Progenitor cell of endocrine pancreas (in vitro differentiated cells): ENCODE data around the gene DENND5B. TPM values are rescaled to one million over a fixed set of nuclear protein-coding genes. Genes with fewer than 3 reads are reported as not detected.

Experiments used
- DNase-seq: peaks from one replicate; pipeline ENCODE4 v3.0.0; 2021; ENCODE audit warnings: low spot score; ENCODE audit not compliant: unreplicated experiment
- H3K27ac Mint-ChIP-seq: 2 replicates; pipeline ENCODE4 v1.8.0; 2021; ENCODE audit warnings: mild to moderate bottlenecking, moderate library complexity, mixed read lengths
- H3K27me3 Mint-ChIP-seq: 2 replicates; pipeline ENCODE4 v1.8.0; 2021; ENCODE audit warnings: mixed read lengths
- H3K36me3 Mint-ChIP-seq: 2 replicates; pipeline ENCODE4 v1.8.0; 2022; ENCODE audit warnings: mixed read lengths; ENCODE audit not compliant: insufficient read depth
- H3K4me1 Mint-ChIP-seq: 2 replicates; pipeline ENCODE4 v1.8.0; 2021; ENCODE audit warnings: low read depth, mixed read lengths
- H3K4me3 Mint-ChIP-seq: 2 replicates; pipeline ENCODE4 v1.8.0; 2021; ENCODE audit warnings: low read depth, mild to moderate bottlenecking, moderate library complexity, mixed read lengths
- H3K9me3 Mint-ChIP-seq: 2 replicates; pipeline ENCODE4 v1.8.0; 2021; ENCODE audit warnings: low read depth, mixed read lengths
- total RNA-seq: library from RNA; stranded (reverse); gene quantifications from 2 replicates; pipeline ENCODE4 v1.2.1, GENCODE V29; 2021
- TF ChIP-seq, protein P1 (sequence below): fragments of 200-600 bp; sonication (generic); IDR thresholded peaks from one replicate; pipeline ENCODE4 v1.5.0; 2021; ENCODE audit warnings: antibody characterized with exemption, mild to moderate bottlenecking; ENCODE audit not compliant: unreplicated experiment

The DENND5B gene
- total RNA-seq, 1 donor from 2014 or later = 35.0 TPM

DNA sequence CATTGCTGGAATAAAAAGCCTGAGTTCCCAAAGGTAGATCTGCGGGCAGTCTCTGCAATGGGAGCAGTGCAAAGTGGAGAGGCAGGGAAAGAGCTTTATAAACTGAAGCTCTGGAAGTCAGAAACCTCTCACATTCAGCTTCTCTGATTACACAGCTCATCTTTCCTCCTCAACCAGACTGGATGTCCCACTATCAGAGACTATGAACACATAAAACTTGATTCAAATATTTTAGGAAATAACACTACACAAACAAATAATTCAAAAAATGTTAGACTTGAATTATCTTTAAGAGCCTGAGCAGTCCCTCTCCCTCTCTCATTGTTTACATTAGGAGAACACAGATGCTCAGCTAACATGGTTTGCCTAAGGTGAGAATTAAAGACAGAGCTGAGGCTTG, 72.9 kb downstream of the DENND5B start:
- peaks cover 26% of the 10 kb centered on the region for H3K4me1 Mint-ChIP-seq
- H3K36me3 Mint-ChIP-seq = no peaks in the 10 kb centered on the region
- no peak for DNase-seq
- H3K27me3 Mint-ChIP-seq = no peaks in the 10 kb centered on the region
- H3K9me3 Mint-ChIP-seq = no peaks in the 10 kb centered on the region
- H3K27ac Mint-ChIP-seq = no peak overlapping the region
- TF ChIP-seq, protein P1, sequence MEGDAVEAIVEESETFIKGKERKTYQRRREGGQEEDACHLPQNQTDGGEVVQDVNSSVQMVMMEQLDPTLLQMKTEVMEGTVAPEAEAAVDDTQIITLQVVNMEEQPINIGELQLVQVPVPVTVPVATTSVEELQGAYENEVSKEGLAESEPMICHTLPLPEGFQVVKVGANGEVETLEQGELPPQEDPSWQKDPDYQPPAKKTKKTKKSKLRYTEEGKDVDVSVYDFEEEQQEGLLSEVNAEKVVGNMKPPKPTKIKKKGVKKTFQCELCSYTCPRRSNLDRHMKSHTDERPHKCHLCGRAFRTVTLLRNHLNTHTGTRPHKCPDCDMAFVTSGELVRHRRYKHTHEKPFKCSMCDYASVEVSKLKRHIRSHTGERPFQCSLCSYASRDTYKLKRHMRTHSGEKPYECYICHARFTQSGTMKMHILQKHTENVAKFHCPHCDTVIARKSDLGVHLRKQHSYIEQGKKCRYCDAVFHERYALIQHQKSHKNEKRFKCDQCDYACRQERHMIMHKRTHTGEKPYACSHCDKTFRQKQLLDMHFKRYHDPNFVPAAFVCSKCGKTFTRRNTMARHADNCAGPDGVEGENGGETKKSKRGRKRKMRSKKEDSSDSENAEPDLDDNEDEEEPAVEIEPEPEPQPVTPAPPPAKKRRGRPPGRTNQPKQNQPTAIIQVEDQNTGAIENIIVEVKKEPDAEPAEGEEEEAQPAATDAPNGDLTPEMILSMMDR = no peak
- H3K4me3 Mint-ChIP-seq = no peak overlapping the region

DNA sequence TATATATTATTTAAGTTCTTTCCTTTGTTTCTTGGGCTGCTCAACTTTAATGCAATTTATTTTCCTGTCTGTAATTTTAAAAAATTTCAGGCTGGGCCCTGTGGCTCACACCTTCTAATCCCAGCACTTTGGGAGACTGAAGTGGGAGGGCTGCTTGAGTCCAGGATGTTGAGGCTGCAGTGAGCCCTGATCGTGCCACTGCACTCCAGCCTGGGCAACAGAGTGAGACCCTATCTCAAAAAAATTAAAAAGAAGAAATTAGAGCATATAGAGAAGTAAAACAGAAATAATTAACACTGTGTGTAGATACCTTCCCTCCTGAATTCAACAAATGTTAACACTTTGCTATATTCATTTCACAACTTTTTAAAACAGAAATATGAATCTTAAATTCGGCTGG, 74.2 kb downstream of the DENND5B start:
- Mint-ChIP-seq H3K9me3 (no peaks in the 10 kb centered on the region), H3K36me3 (no peaks in the 10 kb centered on the region), H3K4me1 (peaks cover 24% of the 10 kb centered on the region), H3K27me3 (no peaks in the 10 kb centered on the region), H3K27ac (no peak overlapping the region), H3K4me3 (no peak overlapping the region)
- no peak for DNase-seq
- TF ChIP-seq, protein P1 = no peak

DNA sequence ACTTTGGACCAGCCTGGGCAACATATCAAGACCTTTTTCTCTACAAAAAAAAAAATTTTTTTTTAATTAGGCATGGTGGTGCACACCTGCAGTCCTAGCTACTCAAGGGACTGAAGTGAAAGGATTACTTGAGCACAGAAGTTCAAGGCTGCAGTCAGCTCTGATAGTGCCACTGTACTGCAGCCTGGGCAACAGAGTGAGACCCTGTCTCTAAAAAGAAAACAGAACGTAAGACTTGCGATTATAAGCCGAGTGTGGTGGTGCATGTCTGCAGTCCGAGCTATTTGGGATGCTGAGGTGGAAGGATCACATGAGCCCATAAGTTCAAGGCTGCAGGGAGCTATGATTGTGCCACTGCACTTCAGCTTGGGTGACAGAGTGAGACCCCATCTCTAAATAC, 76.0 kb downstream of the DENND5B start:
- no peak overlapping the region for H3K27ac Mint-ChIP-seq
- DNase-seq = no peak
- no peaks in the 10 kb centered on the region for H3K36me3 Mint-ChIP-seq
- TF ChIP-seq, protein P1 = no peak
- H3K27me3 Mint-ChIP-seq = no peaks in the 10 kb centered on the region
- no peak overlapping the region for H3K4me3 Mint-ChIP-seq
- H3K4me1 Mint-ChIP-seq = peaks cover 24% of the 10 kb centered on the region
- no peaks in the 10 kb centered on the region for H3K9me3 Mint-ChIP-seq

- H3K27me3 Mint-ChIP-seq = no peaks in the 10 kb centered on the region
- H3K4me3 Mint-ChIP-seq = no peak overlapping the region
- H3K27ac Mint-ChIP-seq = no peak overlapping the region
- peaks cover 7% of the 10 kb centered on the region for H3K4me1 Mint-ChIP-seq
- TF ChIP-seq, protein P1 = no peak
- peaks cover 5% of the 10 kb centered on the region for H3K9me3 Mint-ChIP-seq
- DNase-seq = no peak
- peaks cover 3% of the 10 kb centered on the region for H3K36me3 Mint-ChIP-seq
Observed at GRCh38 chr12:31510034-31510433, 80.9 kb downstream of the DENND5B start.

- H3K9me3 Mint-ChIP-seq = peaks cover 9% of the 10 kb centered on the region
- peaks cover 3% of the 10 kb centered on the region for H3K36me3 Mint-ChIP-seq
- H3K4me3 Mint-ChIP-seq = no peak overlapping the region
- DNase-seq = no peak
- no peak overlapping the region for H3K27ac Mint-ChIP-seq
- TF ChIP-seq, protein P1 = no peak
- H3K4me1 Mint-ChIP-seq = peaks cover 9% of the 10 kb centered on the region
- H3K27me3 Mint-ChIP-seq = no peaks in the 10 kb centered on the region
Observed at GRCh38 chr12:31508436-31509150, 82.3 kb downstream of the DENND5B start.
